ENCODE measurements around the gene DENND5A. TPM values are rescaled to one million over a fixed set of nuclear protein-coding genes. Genes with fewer than 3 reads are reported as not detected.

Gene DENND5A
- total and polyA plus RNA-seq, 2 donors (not counting 1 experiment from before 2014, with no cell fraction given) = 41.3 to 66.5 TPM

DNA sequence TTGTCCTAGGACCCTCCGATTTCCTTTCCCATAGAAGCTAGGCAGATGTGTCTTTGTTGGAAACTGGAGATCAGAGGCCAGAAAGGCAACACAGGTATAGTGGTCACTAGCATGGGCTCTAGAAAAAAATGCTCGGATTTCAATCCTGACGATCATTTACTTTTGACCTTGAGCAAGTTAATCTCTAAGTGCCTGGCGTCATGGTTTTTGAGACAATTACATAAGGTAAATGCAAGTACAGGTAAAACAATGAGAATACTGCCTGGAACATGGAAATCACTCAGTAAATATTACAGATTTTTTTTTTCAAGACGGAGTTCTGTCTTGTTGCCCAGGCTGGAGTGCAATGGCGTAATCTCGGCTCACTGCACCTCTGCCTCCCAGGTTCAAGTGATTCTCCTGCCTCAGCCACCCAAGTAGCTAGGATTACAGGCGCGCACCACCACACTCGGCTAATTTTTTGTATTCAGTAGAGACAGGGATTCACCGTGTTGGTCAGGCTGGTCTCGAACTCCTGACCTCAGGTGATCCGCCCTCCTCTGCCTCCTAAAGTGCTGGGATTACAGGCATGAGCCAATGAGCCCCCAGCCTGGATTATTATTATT, 1.1 kb upstream of the DENND5A start:
- no peaks in the 10 kb centered on the region for H4K20me1 ChIP-seq (ENCODE audit: control insufficient read depth, insufficient read depth, low read length, poor library complexity, severe bottlenecking)
- CTCF ChIA-PET = interaction anchor here (1.0 kb wide), 1 partner anchor 15 kb away, joined by 3 read pairs; no protein-coding TSS in a partner anchor
- peak overlapping the region; percentile 81 for H3K4me3 Mint-ChIP-seq
- H3K4me3 ChIP-seq (ENCODE audit: control extremely low read depth in 1 of 5, extremely low read depth in 1 of 5, insufficient read depth in 1 of 5, low read depth in 2 of 5, low read length in 4 of 5) = peak overlapping the region in 1 of 5 experiments; percentile 64
- H3K4me2 ChIP-seq (replicated peaks; ENCODE audit: low read depth, low read length, poor library complexity, severe bottlenecking) = peak overlapping the region; percentile 96
- peaks cover 3 to 11% of the 10 kb centered on the region in 2 donors for H3K4me1 ChIP-seq (ENCODE audit: control insufficient read depth in 2 of 2, insufficient read depth in 2 of 2, low read length in 2 of 2)
- ATAC-seq (ENCODE audit: low read depth) (no peak), DNase-seq (no peak)
- H3K4me1 Mint-ChIP-seq = peaks cover 27% of the 10 kb centered on the region
- WGBS (ENCODE audit: insufficient coverage) = 95% methylated on average over 11 of the region's 13 CpGs
- TF ChIP-seq, protein P1, sequence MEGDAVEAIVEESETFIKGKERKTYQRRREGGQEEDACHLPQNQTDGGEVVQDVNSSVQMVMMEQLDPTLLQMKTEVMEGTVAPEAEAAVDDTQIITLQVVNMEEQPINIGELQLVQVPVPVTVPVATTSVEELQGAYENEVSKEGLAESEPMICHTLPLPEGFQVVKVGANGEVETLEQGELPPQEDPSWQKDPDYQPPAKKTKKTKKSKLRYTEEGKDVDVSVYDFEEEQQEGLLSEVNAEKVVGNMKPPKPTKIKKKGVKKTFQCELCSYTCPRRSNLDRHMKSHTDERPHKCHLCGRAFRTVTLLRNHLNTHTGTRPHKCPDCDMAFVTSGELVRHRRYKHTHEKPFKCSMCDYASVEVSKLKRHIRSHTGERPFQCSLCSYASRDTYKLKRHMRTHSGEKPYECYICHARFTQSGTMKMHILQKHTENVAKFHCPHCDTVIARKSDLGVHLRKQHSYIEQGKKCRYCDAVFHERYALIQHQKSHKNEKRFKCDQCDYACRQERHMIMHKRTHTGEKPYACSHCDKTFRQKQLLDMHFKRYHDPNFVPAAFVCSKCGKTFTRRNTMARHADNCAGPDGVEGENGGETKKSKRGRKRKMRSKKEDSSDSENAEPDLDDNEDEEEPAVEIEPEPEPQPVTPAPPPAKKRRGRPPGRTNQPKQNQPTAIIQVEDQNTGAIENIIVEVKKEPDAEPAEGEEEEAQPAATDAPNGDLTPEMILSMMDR (IDR thresholded peaks at IDR 0.05) = no peak
- no peak for TF ChIP-seq EZH2 (IDR thresholded peaks at IDR 0.05; ENCODE audit: borderline replicate concordance, insufficient read depth, low read depth, low read length, poor library complexity, severe bottlenecking)
- peak overlapping the region; percentile 69 for H3K27ac Mint-ChIP-seq
- POLR2A ChIA-PET = no interaction called here
- H3K9me3 Mint-ChIP-seq (ENCODE audit: insufficient read depth) = no peaks in the 10 kb centered on the region
- intact Hi-C loops (cut with micrococcal nuclease) = no loop called here
- H3K9me3 ChIP-seq (ENCODE audit: control extremely low read depth in 1 of 3, control insufficient read depth in 2 of 3, insufficient read depth in 1 of 3, low read length in 2 of 3) = no peaks in the 10 kb centered on the region
- H3K27me3 ChIP-seq (replicated peaks in 1 of 4; ENCODE audit: control extremely low read depth in 1 of 4, control insufficient read depth in 3 of 4, insufficient read depth in 4 of 4, low read length in 3 of 4) = no peaks in the 10 kb centered on the region
- peaks cover 14% of the 10 kb centered on the region for H3K79me2 ChIP-seq (ENCODE audit: control insufficient read depth, insufficient read depth, low read length)
- H2AFZ ChIP-seq (ENCODE audit: insufficient read depth, low read depth, low read length, poor library complexity, severe bottlenecking) = no peak overlapping the region
- H3K9ac ChIP-seq (ENCODE audit: low read length) = no peak overlapping the region
- H3K27me3 Mint-ChIP-seq = no peaks in the 10 kb centered on the region
- H3K27ac ChIP-seq (ENCODE audit: low read length in 2 of 2) = no peak overlapping the region
- H3K36me3 ChIP-seq (replicated peaks in 1 of 2; ENCODE audit: control extremely low read depth in 1 of 2, control insufficient read depth in 1 of 2, extremely low read depth in 1 of 2, insufficient read depth in 2 of 2, low read length in 1 of 2) = no peaks in the 10 kb centered on the region
